Esophagus squamous epithelium (tissue), 5 donors: Measurements from ENCODE around the gene ALX4. TPM values are rescaled to one million over a fixed set of nuclear protein-coding genes. Genes with fewer than 3 reads are reported as not detected.

Experiments
- DNase-seq: peaks from one replicate; lab custom pipeline; 2025; lab: John Stamatoyannopoulos, UW
- H3K27ac ChIP-seq, 4 donors: fragments of 200-600 bp; sonication (generic); one replicate each; pipeline ENCODE4 v1.5.1; 2016 to 2019; ENCODE audit warnings: mild to moderate bottlenecking in 1 of 4
- H3K27me3 ChIP-seq, 4 donors: fragments of 200-600 bp; sonication (generic); 1 replicate in 3 of 4; 2 replicates in 1 of 4; pipeline versions ENCODE4 v1.5.1 to v1.6.0; 2017 to 2021; ENCODE audit warnings: antibody characterized with exemption in 1 of 4
- H3K36me3 ChIP-seq, 3 donors: fragments of 200-600 bp; sonication (generic); one replicate each; pipeline ENCODE4 v1.5.1; 2016 to 2019
- H3K4me1 ChIP-seq, 3 donors: fragments of 200-600 bp; sonication (generic); one replicate each; pipeline ENCODE4 v1.5.1; 2017 to 2019
- H3K4me3 ChIP-seq, 4 donors: fragments of 200-600 bp; sonication (generic); 1 replicate in 3 of 4; 2 replicates in 1 of 4; pipeline ENCODE4 v1.5.1; 2016 to 2019; ENCODE audit warnings: mild to moderate bottlenecking in 2 of 4, moderate library complexity in 1 of 4
- H3K9me3 ChIP-seq, 3 donors: fragments of 200-600 bp; sonication (generic); one replicate each; pipeline ENCODE4 v1.5.1; 2016 to 2019
- CTCF ChIP-seq, 6 experiments: fragments of 450-650 bp in 4 of 6; fragments of 200-600 bp in 2 of 6; sonication (generic) in 2 of 6; IDR thresholded peaks; one replicate each; pipeline ENCODE4 v1.5.1; 2016 to 2019; ENCODE audit warnings: antibody characterized with exemption in 6 of 6, mild to moderate bottlenecking in 4 of 6, moderate library complexity in 4 of 6
- POLR2A ChIP-seq, 4 donors: fragments of 450-650 bp; IDR thresholded peaks; one replicate each; pipeline ENCODE4 v1.6.1; 2017; ENCODE audit warnings: antibody characterized with exemption in 4 of 4, mild to moderate bottlenecking in 4 of 4, moderate library complexity in 3 of 4
- WGBS, 2 donors: methylation state at CpG; one replicate each; pipeline ENCODE4 v1.1.5; 2018; 5-methylcytosine and 5-hydroxymethylcytosine counted together
- intact Hi-C: fragments of 100-400 bp; cut with DNase I; formaldehyde crosslinking; loops from one replicate; pipeline ENCODE4 v1.15.0; 2022
- total RNA-seq, 4 donors: library from RNA; depleted of rRNA; stranded (reverse); fragments of >200 nt; gene quantifications; one replicate each; pipeline ENCODE4 v1.1.0, GENCODE V29; 2016
- donor health status: DM: yes; HTN: yes; CAD: no.

Gene ALX4
- total RNA-seq, 4 donors from 2014 or later, result not detected

DNA sequence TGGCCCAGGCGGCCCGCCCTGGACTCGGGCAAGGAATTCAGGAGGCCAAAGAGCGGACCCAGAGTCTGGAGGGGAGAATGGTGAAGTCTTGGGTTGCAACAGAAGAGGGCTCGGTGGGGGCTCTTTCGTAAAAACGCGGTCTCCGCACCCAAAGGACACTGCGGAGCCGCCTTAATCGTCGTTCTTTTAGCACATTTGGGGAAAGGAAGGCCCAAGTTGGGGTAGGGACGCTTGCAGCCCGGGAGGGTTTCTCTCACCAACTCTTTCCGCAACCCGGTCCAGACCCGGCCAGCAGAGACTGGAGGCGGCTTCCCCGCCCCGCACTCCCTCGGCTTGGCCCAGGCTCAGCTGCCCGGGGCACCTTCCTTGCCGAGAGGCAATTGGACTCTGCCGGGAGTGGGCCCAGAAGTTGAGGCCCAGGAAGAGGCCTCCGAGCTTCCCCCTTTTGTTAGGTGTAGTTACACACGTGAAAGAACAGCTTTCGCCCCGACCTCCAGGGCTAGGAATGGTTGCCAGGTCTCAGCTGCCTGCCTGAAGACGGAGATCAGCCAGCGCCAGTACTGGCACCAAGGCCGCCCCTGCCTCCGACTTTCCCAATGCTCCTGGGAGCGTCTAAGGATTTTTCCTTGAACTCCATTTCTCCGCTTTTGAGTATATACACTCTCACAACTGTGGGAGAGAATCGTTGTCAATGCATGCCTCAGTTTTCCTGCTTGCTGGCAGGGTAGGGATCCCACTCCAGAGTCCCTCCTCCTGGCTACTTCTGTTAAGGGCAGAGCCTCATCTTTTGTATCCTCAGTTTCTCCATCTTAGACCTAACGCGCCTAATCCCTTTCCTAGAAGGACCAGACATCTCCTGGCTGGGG is 3.7 kb downstream of the ALX4 start:
- WGBS, 2 donors, result 35 to 73% methylated on average over 10 to 16 of the region's 38 CpGs
- Histone ChIP-seq H3K27ac (no peak overlapping the region), H3K9me3 (no peaks in the 10 kb centered on the region), H3K4me3 (peak overlapping the region; percentile 27 to 77 (median 47)), H3K4me1 (peaks cover 28 to 55% (median 33%) of the 10 kb centered on the region in 3 donors), H3K36me3 (no peaks in the 10 kb centered on the region), H3K27me3 (peaks cover 42 to 100% (median 51%) of the 10 kb centered on the region in 4 donors)
- TF ChIP-seq POLR2A (IDR thresholded peaks at IDR 0.05), result no peak
- no peak for TF ChIP-seq CTCF (IDR thresholded peaks at IDR 0.05)
- DNase-seq, result no peak
- intact Hi-C loops, result no loop called here

- DNase-seq, result no peak
- Histone ChIP-seq H3K27me3 (peaks cover 34 to 100% (median 45%) of the 10 kb centered on the region in 4 donors), H3K9me3 (no peaks in the 10 kb centered on the region), H3K4me3 (peak overlapping the region; percentile 27 to 77 (median 47)), H3K27ac (no peak overlapping the region), H3K36me3 (no peaks in the 10 kb centered on the region), H3K4me1 (peaks cover 28 to 48% (median 33%) of the 10 kb centered on the region in 3 donors)
- 11 to 18% methylated on average over 21 to 32 of the region's 41 CpGs for WGBS, 2 donors
- TF ChIP-seq CTCF (IDR thresholded peaks at IDR 0.05), result no peak
- intact Hi-C loops, result no loop called here
Observed at GRCh38 chr11:44305470-44306051, 4.4 kb downstream of the ALX4 start.

DNA sequence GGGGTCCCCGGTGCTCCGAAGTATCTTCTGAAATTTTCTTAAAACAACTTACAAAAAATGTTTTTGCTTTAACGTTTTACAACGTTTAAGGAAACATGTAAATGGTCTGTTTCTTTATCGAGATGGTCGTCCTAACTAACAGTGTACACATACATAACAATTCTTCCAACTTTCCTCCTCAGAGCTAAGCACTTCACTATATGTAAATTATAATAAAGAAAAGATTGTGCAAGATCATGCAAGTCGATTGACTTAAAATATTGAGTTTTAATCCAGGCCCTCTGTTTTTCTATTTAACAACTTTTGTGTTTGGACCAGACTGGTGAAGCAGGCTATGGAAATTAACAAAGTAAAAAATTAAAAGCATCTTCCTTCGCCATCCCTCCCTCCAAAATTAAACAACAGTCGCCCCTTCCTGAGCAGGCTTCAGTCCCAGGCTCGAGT is 4.9 kb downstream of the ALX4 start:
- intact Hi-C loops, result no loop called here
- Histone ChIP-seq H3K27ac (no peak overlapping the region), H3K4me1 (peaks cover 27 to 43% (median 28%) of the 10 kb centered on the region in 3 donors), H3K36me3 (no peaks in the 10 kb centered on the region), H3K27me3 (peaks cover 29 to 100% (median 43%) of the 10 kb centered on the region in 4 donors), H3K4me3 (peak overlapping the region in 3 of 4 donors; percentile 37 to 77 (median 57)), H3K9me3 (no peaks in the 10 kb centered on the region)
- no peak for TF ChIP-seq CTCF (IDR thresholded peaks at IDR 0.05)
- no peak for TF ChIP-seq POLR2A (IDR thresholded peaks at IDR 0.05)
- DNase-seq, result no peak
- WGBS, 2 donors, result 15 to 21% methylated on average over 10 of the region's 10 CpGs

DNA sequence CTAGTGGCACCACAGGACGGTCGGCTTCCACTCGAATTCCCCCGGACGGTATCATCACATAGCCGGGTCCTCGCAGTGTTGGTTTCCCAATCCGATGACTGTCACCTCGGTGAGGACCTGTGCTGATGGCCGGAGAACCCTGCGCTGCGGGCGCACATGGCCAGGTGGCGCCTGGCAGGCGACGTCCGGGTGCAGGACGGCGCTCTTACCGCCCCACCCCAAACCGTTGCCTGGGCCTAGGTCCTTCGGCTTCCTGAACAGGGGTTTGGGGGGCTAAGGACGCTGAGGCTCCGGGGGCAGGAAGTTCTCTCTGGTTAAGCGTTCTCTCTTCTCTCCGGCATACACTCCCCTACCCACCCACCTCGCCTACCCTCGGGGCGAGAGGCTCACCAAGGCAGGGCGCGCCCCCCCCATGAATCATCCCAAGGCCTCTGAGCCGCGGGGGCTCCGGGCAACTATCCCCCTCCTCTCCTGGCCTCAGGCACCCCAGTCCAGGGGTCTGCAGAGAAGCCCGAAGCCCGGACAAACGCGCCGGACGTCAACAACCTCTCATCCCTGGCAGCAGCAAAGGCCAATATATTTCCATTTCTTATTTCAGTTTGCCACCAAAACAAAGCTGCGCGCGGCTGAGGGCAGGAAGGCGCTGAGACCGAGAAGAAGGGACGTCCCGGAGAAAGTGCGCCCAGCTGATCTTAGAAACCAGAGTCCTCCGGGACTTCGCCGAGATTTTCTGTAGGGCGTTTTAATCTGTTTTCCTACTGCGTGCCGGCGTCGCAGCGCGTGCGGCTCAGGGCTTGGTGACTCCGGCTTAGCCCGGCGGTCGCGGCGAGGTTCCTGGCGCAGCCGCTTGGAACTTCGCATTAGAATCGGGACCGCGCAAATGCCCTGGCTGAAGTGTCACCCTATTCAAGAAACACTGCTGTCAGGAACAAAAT is 5.6 kb downstream of the ALX4 start:
- 25 to 28% methylated on average over 11 to 21 of the region's 71 CpGs for WGBS, 2 donors
- Histone ChIP-seq H3K27me3 (peaks cover 23 to 100% (median 39%) of the 10 kb centered on the region in 4 donors), H3K27ac (no peak overlapping the region), H3K36me3 (no peaks in the 10 kb centered on the region), H3K9me3 (no peaks in the 10 kb centered on the region), H3K4me3 (peak overlapping the region in 2 of 4 donors; percentile 57 to 77), H3K4me1 (peaks cover 20 to 36% (median 22%) of the 10 kb centered on the region in 3 donors)
- intact Hi-C loops, result no loop called here
- no peak for TF ChIP-seq POLR2A (IDR thresholded peaks at IDR 0.05)
- no peak for TF ChIP-seq CTCF (IDR thresholded peaks at IDR 0.05)
- no peak for DNase-seq
